Fibroblast of lung (primary cell): ENCODE measurements around the gene PLEKHO2. TPM values are rescaled to one million over a fixed set of nuclear protein-coding genes. Genes with fewer than 3 reads are reported as not detected.

Experiments
- DNase-seq, 2 donors: peaks; one replicate each; pipeline versions ENCODE4 v3.0.0 to v3.0.0-alpha.2; 2010; ENCODE audit warnings: low read depth in 2 of 2
- H2AFZ ChIP-seq: 2 replicates; pipeline ENCODE4 v1.5.1; 2012; ENCODE audit warnings: low read length, control low read depth, inconsistent platforms
- H3K27ac ChIP-seq: 2 replicates; pipeline ENCODE4 v1.5.1; 2011; ENCODE audit warnings: low read length, control low read depth; ENCODE audit not compliant: insufficient read depth
- H3K27me3 ChIP-seq: 2 replicates; pipeline ENCODE4 v1.5.1; 2011; ENCODE audit warnings: mild to moderate bottlenecking, low read length; ENCODE audit not compliant: control insufficient read depth, insufficient read depth
- H3K36me3 ChIP-seq: 2 replicates; pipeline ENCODE4 v1.5.1; 2011; ENCODE audit warnings: low read length; ENCODE audit not compliant: control insufficient read depth, insufficient read depth
- H3K4me1 ChIP-seq: 2 replicates; pipeline ENCODE4 v1.5.1; 2011; ENCODE audit warnings: low read length; ENCODE audit not compliant: control insufficient read depth, insufficient read depth; ENCODE audit errors: extremely low read depth
- H3K4me2 ChIP-seq: 2 replicates; pipeline ENCODE4 v1.5.1; 2011; ENCODE audit warnings: low read length, control low read depth; ENCODE audit not compliant: insufficient read depth; ENCODE audit errors: extremely low read depth
- H3K4me3 ChIP-seq, 4 experiments: fragments of 200-600 bp in 1 of 4; sonication (generic) in 1 of 4; replicated peaks in 1 of 4; 2 replicates each; pipeline ENCODE4 v1.5.1; 2011 to 2016; ENCODE audit warnings: low read length in 4 of 4, low read depth in 3 of 4, mild to moderate bottlenecking in 3 of 4, control low read depth in 2 of 4, inconsistent platforms in 1 of 4, mixed read lengths in 1 of 4; ENCODE audit not compliant: insufficient read depth in 1 of 4; ENCODE audit errors: control extremely low read depth in 1 of 4
- H3K79me2 ChIP-seq: 2 replicates; pipeline ENCODE4 v1.5.1; 2012; ENCODE audit warnings: mild to moderate bottlenecking, low read length, inconsistent platforms; ENCODE audit not compliant: control insufficient read depth, insufficient read depth
- H3K9ac ChIP-seq: 2 replicates; pipeline ENCODE4 v1.5.1; 2011; ENCODE audit warnings: mild to moderate bottlenecking, low read length, control low read depth; ENCODE audit not compliant: insufficient read depth
- H3K9me3 ChIP-seq: 2 replicates; pipeline ENCODE4 v1.5.1; 2012; ENCODE audit warnings: low read depth, low read length; ENCODE audit not compliant: control insufficient read depth, insufficient read depth
- H4K20me1 ChIP-seq: 2 replicates; pipeline ENCODE4 v1.5.1; 2011; ENCODE audit warnings: low read length; ENCODE audit not compliant: control insufficient read depth, insufficient read depth; ENCODE audit errors: extremely low read depth
- CTCF ChIP-seq, 2 donors: IDR thresholded peaks in 1 of 2; conservative IDR thresholded peaks in 1 of 2; 1 replicate in 1 of 2; 2 replicates in 1 of 2; pipeline ENCODE4 v1.5.1; 2011 to 2012; ENCODE audit warnings: low read length in 2 of 2, control low read depth in 1 of 2, inconsistent platforms in 1 of 2, low read depth in 1 of 2, mild to moderate bottlenecking in 1 of 2
- EZH2 ChIP-seq: IDR thresholded peaks from 2 replicates; pipeline ENCODE4 v1.5.1; 2012; ENCODE audit warnings: low read length, control low read depth, mild to moderate bottlenecking; ENCODE audit errors: missing control alignments
- polyA plus RNA-seq, 2 donors: library from polyadenylated mRNA; depleted of rRNA in 1 of 2; stranded (reverse) in 1 of 2; unstranded in 1 of 2; fragments of >200 nt; gene quantifications; 2 replicates each; pipeline ENCODE4 v1.2.1, GENCODE V29; 2011 to 2012; ENCODE audit warnings: missing spikeins in 1 of 2
- total RNA-seq: library from RNA; depleted of rRNA; stranded (reverse); fragments of >200 nt; gene quantifications from 2 replicates; pipeline ENCODE4 v1.2.1, GENCODE V29; 2014

The PLEKHO2 gene
- total and polyA plus RNA-seq, 2 donors (not counting 1 experiment from before 2014, with no cell fraction given) = 78.6 to 163 TPM

- Histone ChIP-seq H3K27ac (no peak overlapping the region), H3K9me3 (no peaks in the 10 kb centered on the region), H2AFZ (no peak overlapping the region), H3K4me3 (no peak overlapping the region), H3K79me2 (no peaks in the 10 kb centered on the region), H3K4me1 (no peaks in the 10 kb centered on the region), H4K20me1 (no peaks in the 10 kb centered on the region), H3K9ac (no peak overlapping the region), H3K36me3 (no peaks in the 10 kb centered on the region), H3K4me2 (no peak overlapping the region), H3K27me3 (no peaks in the 10 kb centered on the region)
- TF ChIP-seq CTCF (conservative IDR thresholded peaks at IDR 0.05 in 1 of 2, IDR thresholded peaks at IDR 0.05 in 1 of 2; ENCODE audit: low read depth in 1 of 2, low read length in 2 of 2) (no peak), EZH2 (no peak)
- no peak for DNase-seq
These were observed 61.1 kb downstream of the PLEKHO2 start for GRCh38 chr15:64902863-64903262.

DNA sequence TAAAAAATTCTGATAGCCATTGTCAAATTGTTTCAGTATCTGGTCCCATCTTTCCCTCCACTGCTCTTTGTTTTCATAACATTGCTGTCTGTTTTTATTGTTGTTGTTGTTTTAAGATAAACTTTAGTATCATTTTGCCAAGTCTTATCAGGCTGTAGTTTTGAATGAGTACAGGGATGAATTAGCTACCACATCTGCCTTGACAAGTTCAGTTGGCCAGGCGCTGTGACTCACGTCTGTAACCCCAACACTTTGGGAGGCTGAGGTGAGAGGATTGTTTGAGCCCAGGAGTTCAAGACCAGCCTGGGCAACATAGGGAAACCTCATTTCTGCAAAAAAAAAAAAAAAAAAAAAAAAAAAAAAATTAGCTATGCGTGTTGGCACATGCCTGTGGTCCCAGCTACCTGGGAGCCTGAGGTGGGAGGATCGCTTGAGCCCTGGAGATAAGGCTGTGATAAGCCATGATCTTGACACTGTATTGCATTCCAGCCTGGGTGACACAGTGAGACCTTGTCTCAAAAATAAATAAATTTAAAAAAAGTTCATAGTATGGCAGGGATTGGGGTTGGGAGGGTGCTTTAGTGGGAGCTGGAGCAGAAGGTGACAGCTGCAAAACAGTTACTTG, 61.7 kb downstream of the PLEKHO2 start:
- Histone ChIP-seq H3K27me3 (no peaks in the 10 kb centered on the region), H3K4me2 (no peak overlapping the region), H2AFZ (no peak overlapping the region), H3K27ac (no peak overlapping the region), H3K4me1 (no peaks in the 10 kb centered on the region), H3K4me3 (no peak overlapping the region), H3K9ac (no peak overlapping the region), H4K20me1 (no peaks in the 10 kb centered on the region), H3K79me2 (no peaks in the 10 kb centered on the region), H3K36me3 (no peaks in the 10 kb centered on the region), H3K9me3 (no peaks in the 10 kb centered on the region)
- no peak for TF ChIP-seq EZH2
- TF ChIP-seq CTCF (conservative IDR thresholded peaks at IDR 0.05 in 1 of 2, IDR thresholded peaks at IDR 0.05 in 1 of 2; ENCODE audit: low read depth in 1 of 2, low read length in 2 of 2) = no peak
- no peak for DNase-seq

GRCh38 chr15:64904189-64904588, 62.5 kb downstream of the PLEKHO2 start:
- no peak overlapping the region for H3K9ac ChIP-seq
- H3K36me3 ChIP-seq = no peaks in the 10 kb centered on the region
- no peak overlapping the region for H3K4me3 ChIP-seq
- H3K27ac ChIP-seq = no peak overlapping the region
- H3K79me2 ChIP-seq = no peaks in the 10 kb centered on the region
- H3K27me3 ChIP-seq = no peaks in the 10 kb centered on the region
- H3K9me3 ChIP-seq = no peaks in the 10 kb centered on the region
- DNase-seq = no peak
- no peaks in the 10 kb centered on the region for H3K4me1 ChIP-seq
- H4K20me1 ChIP-seq = no peaks in the 10 kb centered on the region
- no peak overlapping the region for H2AFZ ChIP-seq
- no peak overlapping the region for H3K4me2 ChIP-seq
- TF ChIP-seq CTCF (conservative IDR thresholded peaks at IDR 0.05 in 1 of 2, IDR thresholded peaks at IDR 0.05 in 1 of 2; ENCODE audit: low read depth in 1 of 2, low read length in 2 of 2) = no peak
- TF ChIP-seq EZH2 = no peak
